ENCODE measurements around the gene SLC30A2. TPM values are rescaled to one million over a fixed set of nuclear protein-coding genes. Genes with fewer than 3 reads are reported as not detected.

Gene SLC30A2
- total RNA-seq, 2 donors from 2014 or later = not detected

DNA sequence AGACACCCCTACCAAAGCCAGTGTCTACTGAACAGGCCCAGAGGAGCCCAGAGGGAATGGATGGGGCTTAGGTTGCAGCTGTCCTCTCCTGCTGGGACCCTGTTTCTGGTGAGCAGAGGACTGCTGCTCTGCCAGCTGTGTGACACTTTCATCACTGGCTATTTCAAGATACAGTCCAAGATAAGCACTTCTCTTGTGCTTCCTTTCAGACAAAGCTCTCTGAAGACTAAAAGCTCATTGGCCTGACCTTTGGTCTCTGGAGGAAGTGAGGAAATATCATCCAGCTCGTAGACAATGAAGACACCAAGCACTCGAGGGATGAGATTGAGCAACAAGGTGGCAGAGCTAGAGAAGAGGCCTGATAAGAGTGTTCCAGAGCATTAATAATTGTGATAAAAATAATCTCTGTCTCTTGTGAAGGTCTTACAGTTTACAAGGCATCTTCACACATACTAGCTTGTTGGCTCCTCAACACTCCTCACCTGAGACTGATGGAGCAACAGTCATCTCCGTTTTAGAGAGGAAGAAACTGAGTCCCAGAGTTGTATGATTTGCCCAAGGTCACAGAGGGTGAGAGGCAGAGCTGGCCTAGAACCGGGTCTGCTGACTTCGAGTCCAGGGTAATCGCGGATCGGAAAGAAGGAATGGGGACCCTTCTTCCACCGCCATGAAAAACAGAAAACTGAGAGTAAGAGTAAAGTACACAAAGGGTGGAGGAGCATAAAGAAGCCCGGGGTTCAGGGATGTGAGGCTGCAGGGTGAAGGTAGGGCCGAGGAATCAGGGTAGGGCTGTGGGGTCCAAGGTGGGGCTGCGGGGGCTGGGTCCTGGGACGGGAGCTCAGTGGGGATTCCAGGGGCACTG is 48.7 kb downstream of the SLC30A2 start:
- ATAC-seq (ENCODE audit: insufficient number of reproducible peaks, low FRiP score, low read depth) = no peak

DNA sequence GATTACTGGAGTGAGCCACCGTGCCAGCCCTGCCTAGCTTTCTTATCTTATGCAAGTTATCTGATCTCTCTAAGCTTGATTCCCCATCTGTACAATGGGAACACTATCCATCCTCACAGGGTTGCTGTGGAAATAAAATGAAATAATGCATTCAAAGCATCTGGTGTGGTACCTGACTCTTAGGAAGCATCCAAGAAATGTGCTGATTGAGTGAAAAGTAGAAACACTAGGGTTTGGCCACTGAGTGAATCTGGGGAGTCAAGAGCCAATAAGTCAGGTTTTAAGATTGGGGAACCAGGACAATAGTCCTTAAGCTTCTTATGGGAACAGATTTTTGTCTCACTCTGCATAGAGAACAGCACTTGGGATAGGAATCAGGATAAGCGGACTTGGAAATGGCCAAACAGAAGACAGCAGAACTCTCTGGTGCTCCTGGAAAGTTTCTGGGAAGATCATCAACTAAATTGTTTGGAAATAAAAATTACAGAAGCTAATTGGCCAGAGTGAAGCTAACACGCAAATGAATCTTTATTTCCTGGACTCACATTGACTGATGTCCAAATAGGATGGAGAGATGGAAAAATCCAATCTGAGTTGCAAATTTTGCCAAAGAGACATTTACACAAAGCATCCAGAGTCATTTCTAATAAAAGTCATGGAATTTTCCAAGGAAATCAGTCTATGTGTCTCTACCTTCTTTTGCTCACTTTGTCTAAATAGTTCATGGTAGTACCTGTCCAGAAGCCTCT is 51.3 kb downstream of the SLC30A2 start:
- no peak for ATAC-seq (ENCODE audit: insufficient number of reproducible peaks, low FRiP score, low read depth)
- H3K4me1 ChIP-seq (ENCODE audit: control insufficient read depth in 1 of 2, low read depth in 2 of 2) = peaks cover 4 to 20% of the 10 kb centered on the region in 2 donors
- H3K4me3 ChIP-seq = no peak overlapping the region
- no peak for DNase-seq (ENCODE audit: low spot score)
- TF ChIP-seq, protein P1, sequence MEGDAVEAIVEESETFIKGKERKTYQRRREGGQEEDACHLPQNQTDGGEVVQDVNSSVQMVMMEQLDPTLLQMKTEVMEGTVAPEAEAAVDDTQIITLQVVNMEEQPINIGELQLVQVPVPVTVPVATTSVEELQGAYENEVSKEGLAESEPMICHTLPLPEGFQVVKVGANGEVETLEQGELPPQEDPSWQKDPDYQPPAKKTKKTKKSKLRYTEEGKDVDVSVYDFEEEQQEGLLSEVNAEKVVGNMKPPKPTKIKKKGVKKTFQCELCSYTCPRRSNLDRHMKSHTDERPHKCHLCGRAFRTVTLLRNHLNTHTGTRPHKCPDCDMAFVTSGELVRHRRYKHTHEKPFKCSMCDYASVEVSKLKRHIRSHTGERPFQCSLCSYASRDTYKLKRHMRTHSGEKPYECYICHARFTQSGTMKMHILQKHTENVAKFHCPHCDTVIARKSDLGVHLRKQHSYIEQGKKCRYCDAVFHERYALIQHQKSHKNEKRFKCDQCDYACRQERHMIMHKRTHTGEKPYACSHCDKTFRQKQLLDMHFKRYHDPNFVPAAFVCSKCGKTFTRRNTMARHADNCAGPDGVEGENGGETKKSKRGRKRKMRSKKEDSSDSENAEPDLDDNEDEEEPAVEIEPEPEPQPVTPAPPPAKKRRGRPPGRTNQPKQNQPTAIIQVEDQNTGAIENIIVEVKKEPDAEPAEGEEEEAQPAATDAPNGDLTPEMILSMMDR (IDR thresholded peaks at IDR 0.05) = no peak
- no peaks in the 10 kb centered on the region for H3K27me3 ChIP-seq (replicated peaks; ENCODE audit: insufficient read depth)
- H3K27ac ChIP-seq = no peak overlapping the region
- no peaks in the 10 kb centered on the region for H3K9me3 ChIP-seq
- no peaks in the 10 kb centered on the region for H3K36me3 ChIP-seq

More for the DNA sequence above, 48.7 kb downstream of the SLC30A2 start:
- Histone ChIP-seq H3K4me1 (ENCODE audit: control insufficient read depth in 1 of 2, low read depth in 2 of 2) (peaks cover 4 to 20% of the 10 kb centered on the region in 2 donors), H3K9me3 (no peaks in the 10 kb centered on the region), H3K27ac (peak overlapping the region; percentile 59 to 62), H3K4me3 (peak overlapping the region; percentile 74), H3K27me3 (replicated peaks; ENCODE audit: insufficient read depth) (no peaks in the 10 kb centered on the region), H3K36me3 (no peaks in the 10 kb centered on the region)
- TF ChIP-seq, protein P1 (IDR thresholded peaks at IDR 0.05) = no peak
- no peak for DNase-seq (ENCODE audit: low spot score)

DNA sequence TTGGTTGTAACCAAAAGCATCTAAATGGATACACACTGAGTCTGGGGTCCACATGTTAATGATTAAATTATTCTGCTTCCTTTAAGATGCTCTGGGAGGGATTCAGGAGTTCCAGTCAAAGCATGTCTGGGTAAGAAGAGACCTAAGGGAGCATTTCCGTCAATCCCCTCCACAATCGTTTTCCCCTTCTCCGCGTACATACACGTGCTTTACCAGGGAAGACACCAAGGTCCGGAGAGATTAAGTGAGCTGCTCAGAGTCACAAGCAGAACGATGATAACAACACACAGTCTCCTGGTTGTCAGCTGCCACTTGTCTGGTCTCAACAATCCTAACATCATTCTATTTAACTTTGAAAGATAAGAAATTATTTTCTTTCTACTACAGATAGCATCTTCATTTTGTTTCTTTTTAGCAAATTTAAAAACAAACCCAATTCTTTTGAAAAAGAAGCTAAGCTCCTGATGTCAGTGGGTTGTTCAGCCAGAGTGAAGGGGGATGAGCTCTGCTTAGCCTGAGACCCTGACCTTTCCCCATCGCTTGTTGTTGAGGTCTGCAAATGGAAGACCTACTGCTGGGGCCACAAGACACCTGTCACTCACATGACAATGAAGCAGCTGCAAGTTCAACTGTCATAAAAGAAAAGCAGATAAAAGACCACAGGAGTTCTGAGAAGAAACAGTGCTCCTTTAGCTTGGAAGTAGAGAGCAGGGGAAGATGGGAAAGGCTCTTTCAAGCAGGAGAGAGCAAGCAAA is 52.5 kb downstream of the SLC30A2 start:
- peaks cover 4% of the 10 kb centered on the region for H3K36me3 ChIP-seq
- H3K27me3 ChIP-seq (replicated peaks; ENCODE audit: insufficient read depth) = no peaks in the 10 kb centered on the region
- DNase-seq (ENCODE audit: low spot score) (no peak), ATAC-seq (ENCODE audit: insufficient number of reproducible peaks, low FRiP score, low read depth) (no peak)
- TF ChIP-seq, protein P1 (IDR thresholded peaks at IDR 0.05) = no peak
- no peak overlapping the region for H3K4me3 ChIP-seq
- H3K9me3 ChIP-seq = no peaks in the 10 kb centered on the region
- no peak overlapping the region for H3K27ac ChIP-seq
- peaks cover 4 to 16% of the 10 kb centered on the region in 2 donors for H3K4me1 ChIP-seq (ENCODE audit: control insufficient read depth in 1 of 2, low read depth in 2 of 2)

DNA sequence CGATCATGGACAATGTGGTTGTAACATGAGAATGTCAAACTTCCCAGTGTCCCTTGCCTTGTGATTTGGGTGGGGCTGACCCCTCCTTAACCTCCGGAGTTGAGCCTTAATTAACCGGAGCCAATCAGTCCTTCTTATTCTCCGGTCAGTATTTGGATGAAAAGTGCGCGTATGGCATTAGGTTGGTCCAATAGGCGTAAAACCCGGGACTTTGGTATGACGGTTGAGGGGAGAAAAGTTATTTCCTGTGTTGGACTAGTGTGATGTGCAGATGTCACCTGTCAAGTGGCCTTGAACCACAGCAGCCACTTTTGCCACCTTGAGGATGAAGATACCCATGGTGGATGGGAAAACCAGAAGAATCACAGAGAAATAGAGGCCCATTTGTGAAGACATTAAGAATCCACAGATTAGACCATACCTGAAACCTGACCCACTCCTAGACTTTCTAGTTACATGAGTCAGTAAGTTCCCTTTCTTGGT is 53.2 kb downstream of the SLC30A2 start:
- peaks cover 4 to 14% of the 10 kb centered on the region in 2 donors for H3K4me1 ChIP-seq (ENCODE audit: control insufficient read depth in 1 of 2, low read depth in 2 of 2)
- peaks cover 4% of the 10 kb centered on the region for H3K36me3 ChIP-seq
- no peaks in the 10 kb centered on the region for H3K27me3 ChIP-seq (replicated peaks; ENCODE audit: insufficient read depth)
- DNase-seq (ENCODE audit: low spot score) (no peak), ATAC-seq (ENCODE audit: insufficient number of reproducible peaks, low FRiP score, low read depth) (no peak)
- H3K9me3 ChIP-seq = no peaks in the 10 kb centered on the region
- H3K27ac ChIP-seq = no peak overlapping the region
- H3K4me3 ChIP-seq = no peak overlapping the region
- TF ChIP-seq, protein P1 (IDR thresholded peaks at IDR 0.05) = no peak
